Measurements from ENCODE around the gene PTPRD. TPM values are rescaled to one million over a fixed set of nuclear protein-coding genes. Genes with fewer than 3 reads are reported as not detected.

PTPRD gene
- total and polyA plus RNA-seq, 2 of the 4 experiments (the other 2 are of a cell fraction), result 0.07 to 0.18 TPM

DNA sequence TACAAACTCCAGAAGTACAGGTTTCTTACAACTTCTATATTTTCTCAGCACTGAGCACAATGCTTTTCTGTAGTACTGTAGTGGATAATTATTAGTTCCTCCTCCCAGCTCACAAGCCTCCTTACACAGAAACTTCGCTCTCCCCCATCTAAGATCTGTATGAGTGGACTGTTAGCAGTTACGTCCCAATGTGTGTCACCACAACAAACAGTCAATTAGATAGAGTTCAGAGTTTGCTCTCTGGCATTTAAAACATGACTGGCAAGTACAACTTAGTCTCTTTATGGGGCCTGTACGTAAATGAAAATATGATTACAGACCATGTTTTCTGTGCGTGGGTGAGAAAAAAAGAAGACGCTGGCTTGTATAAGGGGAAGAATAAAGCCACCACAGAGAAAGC is 2181.9 kb downstream of the PTPRD start:
- Histone ChIP-seq H2AK9ac (replicated peaks; ENCODE audit: low read depth, low read length, poor library complexity) (no peak overlapping the region), H2AK5ac (ENCODE audit: low read depth, low read length) (no peak overlapping the region), H3K9ac (ENCODE audit: low read depth, low read length) (no peak overlapping the region), H3K18ac (ENCODE audit: low read depth, low read length) (no peak overlapping the region), H4K8ac (ENCODE audit: low read depth in 2 of 2, low read length in 2 of 2) (no peak overlapping the region), H3K36me3 (ENCODE audit: control insufficient read depth, insufficient read depth, low read length) (no peaks in the 10 kb centered on the region), H2BK5ac (ENCODE audit: low read depth, low read length, poor library complexity, severe bottlenecking) (no peak overlapping the region), H3K4me1 (ENCODE audit: control insufficient read depth, insufficient read depth, low read length) (no peaks in the 10 kb centered on the region), H3K27me3 (ENCODE audit: control insufficient read depth, insufficient read depth, low read length) (no peaks in the 10 kb centered on the region), H4K20me1 (ENCODE audit: insufficient read depth, low read length) (no peaks in the 10 kb centered on the region), H3K79me1 (ENCODE audit: low read depth in 1 of 2, low read length in 2 of 2) (no peaks in the 10 kb centered on the region), H3K14ac (replicated peaks; ENCODE audit: low read depth, low read length) (no peak overlapping the region), H4K91ac (ENCODE audit: insufficient read depth, low read depth, low read length) (no peak overlapping the region), H3K9me1 (ENCODE audit: insufficient read depth, low read length) (no peaks in the 10 kb centered on the region), H3K23ac (ENCODE audit: low read depth, low read length) (no peak overlapping the region), H2BK20ac (ENCODE audit: low read depth, low read length) (no peak overlapping the region), H4K5ac (ENCODE audit: low read depth, low read length) (no peak overlapping the region), H3K56ac (ENCODE audit: extremely low read depth, insufficient read depth, low read length) (no peak overlapping the region), H3K4ac (ENCODE audit: low read depth, low read length) (no peak overlapping the region), H2BK120ac (ENCODE audit: low read depth, low read length) (no peak overlapping the region), H3K9me3 (ENCODE audit: control insufficient read depth, insufficient read depth, low read length) (peaks cover 2% of the 10 kb centered on the region; the same call in 1 of the 2 replicates), H2BK15ac (ENCODE audit: low read depth, low read length) (no peak overlapping the region), H3K4me2 (ENCODE audit: low read depth, low read length) (no peak overlapping the region), H2AFZ (replicated peaks; ENCODE audit: low read length, poor library complexity) (no peak overlapping the region), H3K27ac (ENCODE audit: insufficient read depth, low read length) (no peak overlapping the region), H3K4me3 (ENCODE audit: insufficient read depth, low read depth, low read length) (no peak overlapping the region)
- in situ Hi-C loops (cut with MboI; ENCODE audit: low sequenced_read_pairs), result no loop called here
- ChIA-PET CTCF (no interaction called here), POLR2A (ENCODE audit: unreplicated experiment) (no interaction called here)
- WGBS, 2 experiments (ENCODE audit: extremely low coverage in 2 of 2, insufficient read length in 1 of 2), result no CpG with 5 or more reads among the region's 5 CpGs
- intact Hi-C loops (cut with micrococcal nuclease), result no loop called here
- TF ChIP-seq MAZ (IDR thresholded peaks at IDR 0.05; ENCODE audit: borderline replicate concordance, low read depth, low read length) (no peak), MAFK (IDR thresholded peaks at IDR 0.05; ENCODE audit: low read depth, low read length) (no peak), BHLHE40 (IDR thresholded peaks at IDR 0.05; ENCODE audit: low read depth, low read length) (no peak), POLR2A (IDR thresholded peaks at IDR 0.05; ENCODE audit: low read depth, low read length) (no peak), SMC3 (IDR thresholded peaks at IDR 0.05; ENCODE audit: low read depth, low read length) (no peak), NFE2L2 (IDR thresholded peaks at IDR 0.05; ENCODE audit: low read depth, low read length) (no peak), RCOR1 (IDR thresholded peaks at IDR 0.05; ENCODE audit: insufficient replicate concordance, low read length) (no peak), MXI1 (IDR thresholded peaks at IDR 0.05; ENCODE audit: borderline replicate concordance, low read depth, low read length) (no peak), RFX5 (IDR thresholded peaks at IDR 0.05; ENCODE audit: low read depth, low read length) (no peak), CEBPB (IDR thresholded peaks at IDR 0.05; ENCODE audit: low read depth, low read length) (no peak), ELK1 (IDR thresholded peaks at IDR 0.05; ENCODE audit: borderline replicate concordance, low read depth, low read length) (no peak), CHD1 (IDR thresholded peaks at IDR 0.05; ENCODE audit: low read depth, low read length) (no peak), FOS (IDR thresholded peaks at IDR 0.05; ENCODE audit: low read depth, low read length) (no peak), RAD21 (IDR thresholded peaks at IDR 0.05; ENCODE audit: low read length) (no peak)
- TF ChIP-seq, protein P1, sequence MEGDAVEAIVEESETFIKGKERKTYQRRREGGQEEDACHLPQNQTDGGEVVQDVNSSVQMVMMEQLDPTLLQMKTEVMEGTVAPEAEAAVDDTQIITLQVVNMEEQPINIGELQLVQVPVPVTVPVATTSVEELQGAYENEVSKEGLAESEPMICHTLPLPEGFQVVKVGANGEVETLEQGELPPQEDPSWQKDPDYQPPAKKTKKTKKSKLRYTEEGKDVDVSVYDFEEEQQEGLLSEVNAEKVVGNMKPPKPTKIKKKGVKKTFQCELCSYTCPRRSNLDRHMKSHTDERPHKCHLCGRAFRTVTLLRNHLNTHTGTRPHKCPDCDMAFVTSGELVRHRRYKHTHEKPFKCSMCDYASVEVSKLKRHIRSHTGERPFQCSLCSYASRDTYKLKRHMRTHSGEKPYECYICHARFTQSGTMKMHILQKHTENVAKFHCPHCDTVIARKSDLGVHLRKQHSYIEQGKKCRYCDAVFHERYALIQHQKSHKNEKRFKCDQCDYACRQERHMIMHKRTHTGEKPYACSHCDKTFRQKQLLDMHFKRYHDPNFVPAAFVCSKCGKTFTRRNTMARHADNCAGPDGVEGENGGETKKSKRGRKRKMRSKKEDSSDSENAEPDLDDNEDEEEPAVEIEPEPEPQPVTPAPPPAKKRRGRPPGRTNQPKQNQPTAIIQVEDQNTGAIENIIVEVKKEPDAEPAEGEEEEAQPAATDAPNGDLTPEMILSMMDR (conservative IDR thresholded peaks at IDR 0.05; ENCODE audit: low read depth, low read length), result no peak
- TF ChIP-seq, protein P2, sequence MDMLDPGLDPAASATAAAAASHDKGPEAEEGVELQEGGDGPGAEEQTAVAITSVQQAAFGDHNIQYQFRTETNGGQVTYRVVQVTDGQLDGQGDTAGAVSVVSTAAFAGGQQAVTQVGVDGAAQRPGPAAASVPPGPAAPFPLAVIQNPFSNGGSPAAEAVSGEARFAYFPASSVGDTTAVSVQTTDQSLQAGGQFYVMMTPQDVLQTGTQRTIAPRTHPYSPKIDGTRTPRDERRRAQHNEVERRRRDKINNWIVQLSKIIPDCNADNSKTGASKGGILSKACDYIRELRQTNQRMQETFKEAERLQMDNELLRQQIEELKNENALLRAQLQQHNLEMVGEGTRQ (IDR thresholded peaks at IDR 0.05; ENCODE audit: low read depth, low read length), result no peak
- ATAC-seq (ENCODE audit: low read depth) (no peak), DNase-seq (no peak)
- dilution Hi-C loops (cut with HindIII; ENCODE audit: low sequenced_read_pairs, unreplicated experiment), result no loop called here
- BruUV-seq (replicated peaks), result no TSS peak
